ENCODE data around the gene SGK1.

DNA sequence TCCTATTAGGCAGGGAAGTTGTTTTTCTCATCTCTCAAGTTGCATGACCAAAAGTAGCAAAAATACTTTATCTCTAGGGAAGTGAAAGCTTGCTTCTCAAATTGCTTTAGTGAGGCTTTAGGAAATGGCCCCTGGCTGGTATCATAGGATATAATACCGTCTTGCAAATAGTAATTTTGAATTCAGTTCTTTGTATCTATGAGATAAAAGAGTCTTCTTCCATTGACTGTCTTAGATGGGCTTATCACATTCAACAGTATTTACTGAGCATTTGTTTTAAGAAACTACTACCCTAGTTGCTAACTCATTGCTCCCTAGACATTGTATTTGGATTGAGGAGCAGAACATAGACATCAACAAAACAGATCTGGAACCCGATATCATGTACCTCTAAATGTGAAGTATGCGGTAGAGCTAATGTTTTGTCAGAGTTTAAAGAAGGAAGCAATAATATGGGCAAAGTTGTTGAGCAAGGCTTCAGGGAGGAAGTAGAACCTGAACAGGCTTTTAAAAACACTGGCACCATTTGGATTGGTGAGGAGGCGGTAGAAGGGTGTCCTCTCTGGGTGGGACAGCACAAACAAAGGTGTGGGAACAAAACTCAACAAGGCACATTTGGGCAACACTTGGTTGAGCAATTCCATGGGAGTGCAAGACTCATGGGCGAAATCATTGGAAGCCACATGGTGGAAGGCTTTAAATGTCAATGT, 101.5 kb downstream of the SGK1 start:
- TF ChIP-seq, protein P1, sequence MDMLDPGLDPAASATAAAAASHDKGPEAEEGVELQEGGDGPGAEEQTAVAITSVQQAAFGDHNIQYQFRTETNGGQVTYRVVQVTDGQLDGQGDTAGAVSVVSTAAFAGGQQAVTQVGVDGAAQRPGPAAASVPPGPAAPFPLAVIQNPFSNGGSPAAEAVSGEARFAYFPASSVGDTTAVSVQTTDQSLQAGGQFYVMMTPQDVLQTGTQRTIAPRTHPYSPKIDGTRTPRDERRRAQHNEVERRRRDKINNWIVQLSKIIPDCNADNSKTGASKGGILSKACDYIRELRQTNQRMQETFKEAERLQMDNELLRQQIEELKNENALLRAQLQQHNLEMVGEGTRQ (IDR thresholded peaks at IDR 0.05; ENCODE audit: borderline replicate concordance, low read depth, low read length): no peak
- TF ChIP-seq, protein P2, sequence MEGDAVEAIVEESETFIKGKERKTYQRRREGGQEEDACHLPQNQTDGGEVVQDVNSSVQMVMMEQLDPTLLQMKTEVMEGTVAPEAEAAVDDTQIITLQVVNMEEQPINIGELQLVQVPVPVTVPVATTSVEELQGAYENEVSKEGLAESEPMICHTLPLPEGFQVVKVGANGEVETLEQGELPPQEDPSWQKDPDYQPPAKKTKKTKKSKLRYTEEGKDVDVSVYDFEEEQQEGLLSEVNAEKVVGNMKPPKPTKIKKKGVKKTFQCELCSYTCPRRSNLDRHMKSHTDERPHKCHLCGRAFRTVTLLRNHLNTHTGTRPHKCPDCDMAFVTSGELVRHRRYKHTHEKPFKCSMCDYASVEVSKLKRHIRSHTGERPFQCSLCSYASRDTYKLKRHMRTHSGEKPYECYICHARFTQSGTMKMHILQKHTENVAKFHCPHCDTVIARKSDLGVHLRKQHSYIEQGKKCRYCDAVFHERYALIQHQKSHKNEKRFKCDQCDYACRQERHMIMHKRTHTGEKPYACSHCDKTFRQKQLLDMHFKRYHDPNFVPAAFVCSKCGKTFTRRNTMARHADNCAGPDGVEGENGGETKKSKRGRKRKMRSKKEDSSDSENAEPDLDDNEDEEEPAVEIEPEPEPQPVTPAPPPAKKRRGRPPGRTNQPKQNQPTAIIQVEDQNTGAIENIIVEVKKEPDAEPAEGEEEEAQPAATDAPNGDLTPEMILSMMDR (IDR thresholded peaks at IDR 0.05): no peak
- TF ChIP-seq, protein P3, sequence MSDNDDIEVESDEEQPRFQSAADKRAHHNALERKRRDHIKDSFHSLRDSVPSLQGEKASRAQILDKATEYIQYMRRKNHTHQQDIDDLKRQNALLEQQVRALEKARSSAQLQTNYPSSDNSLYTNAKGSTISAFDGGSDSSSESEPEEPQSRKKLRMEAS (IDR thresholded peaks at IDR 0.05; ENCODE audit: low read depth): no peak
- no peak for TF ChIP-seq RAD21 (IDR thresholded peaks at IDR 0.05; ENCODE audit: low read length)
- no peak for TF ChIP-seq ELF1 (IDR thresholded peaks at IDR 0.05)
- TF ChIP-seq RFX5 (IDR thresholded peaks at IDR 0.05; ENCODE audit: low read length): no peak
- no peak for TF ChIP-seq NRF1 (IDR thresholded peaks at IDR 0.05; ENCODE audit: low read depth, low read length)
- TF ChIP-seq GABPA (IDR thresholded peaks at IDR 0.05; ENCODE audit: low read depth): no peak
- no peak for TF ChIP-seq CHD2 (IDR thresholded peaks at IDR 0.05; ENCODE audit: low read length, partially characterized antibody)

All from SK-N-SH (cell line).